RWPE1 (cell line): ENCODE measurements around the gene RO60.

ENCODE experiments used
- CTCF ChIA-PET: fragments of 350-600 bp; sonication (Branson Sonifier 250); formaldehyde crosslinking; extraction: SDS; loops from one replicate; lab custom pipeline; 2021; lab: Yijun Ruan, JAX
- POLR2A ChIA-PET: fragments of 400-600 bp; formaldehyde crosslinking; extraction: SDS; loops from one replicate; lab custom pipeline; 2020; ENCODE audit warnings: antibody characterized with exemption; ENCODE audit not compliant: low non-redundant PET; lab: Yijun Ruan, JAX
- DNase-seq: peaks from one replicate; pipeline ENCODE4 v3.0.0; 2012; ENCODE audit warnings: low spot score
- H3K27ac ChIP-seq: fragments of 450-650 bp; 2 replicates; pipeline ENCODE4 v1.5.1; 2017
- CTCF ChIP-seq: fragments of 450-650 bp; conservative IDR thresholded peaks from 2 replicates; pipeline ENCODE4 v1.5.1; 2017; ENCODE audit warnings: low read depth, mild to moderate bottlenecking

Gene RO60

GRCh38 chr1:193060115-193060403 is 647 bp downstream of the RO60 start:
- no peak for DNase-seq
- ChIA-PET CTCF (no interaction called here), POLR2A (no interaction called here)
- peak overlapping the region; percentile 98 for H3K27ac ChIP-seq
- no peak for TF ChIP-seq CTCF

GRCh38 chr1:193060406-193060805 is 994 bp downstream of the RO60 start:
- TF ChIP-seq CTCF = no peak
- ChIA-PET POLR2A (no interaction called here), CTCF (interaction anchor here (0.6 kb wide), 1 partner anchor 10 kb away, joined by 6 read pairs; no protein-coding TSS in a partner anchor)
- peak overlapping the region; percentile 98 for H3K27ac ChIP-seq
- DNase-seq = no peak

- no peak overlapping the region for H3K27ac ChIP-seq
- ChIA-PET CTCF (interaction anchor here (0.6 to 0.7 kb wide), 2 partner anchors 10 to 141 kb away, joined by 3 to 6 read pairs; no protein-coding TSS in a partner anchor), POLR2A (no interaction called here)
- peak; percentile 24 for DNase-seq
- no peak for TF ChIP-seq CTCF
Observed at GRCh38 chr1:193060938-193061337, 1.5 kb downstream of the RO60 start.

GRCh38 chr1:193062698-193063463 is 3.5 kb downstream of the RO60 start:
- no peak for DNase-seq
- ChIA-PET CTCF (no interaction called here), POLR2A (no interaction called here)
- no peak overlapping the region for H3K27ac ChIP-seq
- TF ChIP-seq CTCF = no peak

- ChIA-PET CTCF (interaction anchor here (0.6 kb wide), 1 partner anchor 15 kb away, joined by 3 read pairs; no protein-coding TSS in a partner anchor), POLR2A (no interaction called here)
- H3K27ac ChIP-seq = no peak overlapping the region
- no peak for DNase-seq
- no peak for TF ChIP-seq CTCF
Observed at GRCh38 chr1:193065954-193066353, 6.5 kb downstream of the RO60 start.

GRCh38 chr1:193066606-193067005 is 7.2 kb downstream of the RO60 start:
- ChIA-PET CTCF (no interaction called here), POLR2A (no interaction called here)
- no peak for TF ChIP-seq CTCF

More at GRCh38 chr1:193066606-193067005, 7.2 kb downstream of the RO60 start:
- H3K27ac ChIP-seq = no peak overlapping the region
- DNase-seq = no peak
